ENCODE results near the gene KCNC3. TPM values are rescaled to one million over a fixed set of nuclear protein-coding genes. Genes with fewer than 3 reads are reported as not detected.

KCNC3 gene
- total RNA-seq, 3 donors from 2014 or later (not counting 1 experiment from before 2014, with no cell fraction given) = 0.57 to 3.2 (median 0.68) TPM

DNA sequence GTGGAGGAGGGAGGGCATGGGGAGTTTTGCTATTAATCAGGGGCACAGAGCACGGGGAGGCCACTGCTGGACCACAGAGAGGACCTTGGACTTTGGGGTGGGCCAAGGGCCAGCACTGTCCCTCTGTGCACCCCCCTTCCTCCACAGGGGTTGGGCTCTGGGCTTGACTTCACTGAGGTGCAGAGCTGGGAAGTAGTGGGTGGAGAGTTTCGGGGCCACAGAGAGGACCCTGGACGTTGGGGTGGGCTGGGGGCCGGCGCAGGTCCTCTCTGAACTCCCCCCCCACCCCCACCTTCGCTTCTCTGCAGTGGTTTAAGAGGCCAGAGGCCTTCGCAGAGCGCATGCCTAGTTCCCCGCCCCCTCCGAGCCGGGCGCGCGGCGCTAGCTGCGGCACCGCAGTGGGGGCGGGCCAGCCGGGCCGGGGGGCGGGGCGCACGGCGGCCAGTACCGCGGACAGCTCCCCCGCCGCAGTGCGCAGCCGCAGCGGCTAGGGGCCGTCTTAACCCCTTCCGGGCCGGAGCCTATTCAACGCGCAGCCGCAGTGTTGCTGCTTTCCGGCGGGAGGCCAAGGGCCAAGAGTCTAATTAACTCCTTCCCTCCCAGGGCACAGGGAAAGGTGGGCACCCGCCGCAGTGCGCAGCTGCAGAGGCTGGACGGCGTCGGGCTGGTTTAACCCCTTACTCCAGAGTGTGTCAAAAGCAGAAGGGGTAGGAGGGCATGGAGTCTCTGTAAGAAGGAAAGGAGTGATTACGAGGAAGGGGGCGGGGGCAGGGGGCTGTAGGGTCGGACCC, 3.7 kb downstream of the KCNC3 start:
- Histone ChIP-seq H3K27ac (ENCODE audit: low read length) (no peak overlapping the region), H3K4me1 (ENCODE audit: control insufficient read depth, insufficient read depth, low read length) (peaks cover 36% of the 10 kb centered on the region), H3K36me3 (ENCODE audit: control insufficient read depth, insufficient read depth, low read length) (no peaks in the 10 kb centered on the region), H3K4me3 (ENCODE audit: low read length) (no peak overlapping the region), H3K9me3 (ENCODE audit: control insufficient read depth, insufficient read depth, low read length) (peaks cover 13% of the 10 kb centered on the region), H3K27me3 (ENCODE audit: control insufficient read depth, insufficient read depth, low read length) (peaks cover 39% of the 10 kb centered on the region)
- peaks cover 25 to 39% of the 10 kb centered on the region in 2 donors for H3K4me1 Mint-ChIP-seq
- H3K4me3 Mint-ChIP-seq = no peak overlapping the region
- H3K27me3 Mint-ChIP-seq (ENCODE audit: low read depth in 2 of 2) = peaks cover 29 to 57% of the 10 kb centered on the region in 2 donors
- DNase-seq (peak; percentile 67 to 84), ATAC-seq (peak; percentile 69 to 72 (median 71))
- 2% methylated on average over 47 of the region's 48 CpGs for WGBS (ENCODE audit: insufficient coverage)
- intact Hi-C loops (cut with micrococcal nuclease) = no loop called here
- H3K9me3 Mint-ChIP-seq = peaks cover 3 to 4% of the 10 kb centered on the region in 2 donors
- TF ChIP-seq, protein P1, sequence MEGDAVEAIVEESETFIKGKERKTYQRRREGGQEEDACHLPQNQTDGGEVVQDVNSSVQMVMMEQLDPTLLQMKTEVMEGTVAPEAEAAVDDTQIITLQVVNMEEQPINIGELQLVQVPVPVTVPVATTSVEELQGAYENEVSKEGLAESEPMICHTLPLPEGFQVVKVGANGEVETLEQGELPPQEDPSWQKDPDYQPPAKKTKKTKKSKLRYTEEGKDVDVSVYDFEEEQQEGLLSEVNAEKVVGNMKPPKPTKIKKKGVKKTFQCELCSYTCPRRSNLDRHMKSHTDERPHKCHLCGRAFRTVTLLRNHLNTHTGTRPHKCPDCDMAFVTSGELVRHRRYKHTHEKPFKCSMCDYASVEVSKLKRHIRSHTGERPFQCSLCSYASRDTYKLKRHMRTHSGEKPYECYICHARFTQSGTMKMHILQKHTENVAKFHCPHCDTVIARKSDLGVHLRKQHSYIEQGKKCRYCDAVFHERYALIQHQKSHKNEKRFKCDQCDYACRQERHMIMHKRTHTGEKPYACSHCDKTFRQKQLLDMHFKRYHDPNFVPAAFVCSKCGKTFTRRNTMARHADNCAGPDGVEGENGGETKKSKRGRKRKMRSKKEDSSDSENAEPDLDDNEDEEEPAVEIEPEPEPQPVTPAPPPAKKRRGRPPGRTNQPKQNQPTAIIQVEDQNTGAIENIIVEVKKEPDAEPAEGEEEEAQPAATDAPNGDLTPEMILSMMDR (IDR thresholded peaks at IDR 0.05) = no peak
- H3K36me3 Mint-ChIP-seq = peaks cover 22% of the 10 kb centered on the region
- no peak overlapping the region for H3K27ac Mint-ChIP-seq

DNA sequence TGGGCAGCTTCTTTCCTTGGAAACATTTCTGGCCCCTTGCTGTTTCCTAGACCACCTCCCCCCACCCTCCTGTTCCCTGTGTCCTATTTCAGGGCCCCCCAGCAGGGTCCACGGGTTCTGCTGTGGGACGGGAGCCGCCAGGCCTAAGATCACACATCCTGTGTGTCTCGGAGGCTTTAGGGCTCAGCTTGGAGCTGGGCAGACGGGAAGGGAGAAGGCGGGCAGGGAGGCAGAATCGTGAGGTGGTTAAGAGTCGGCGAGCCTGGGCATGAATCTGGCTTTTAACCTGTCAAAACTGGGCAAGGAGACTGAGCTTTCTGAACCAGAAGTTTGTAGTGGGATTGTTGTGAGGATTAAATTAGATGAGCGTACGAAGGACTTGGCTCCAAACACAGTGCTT, 4.8 kb downstream of the KCNC3 start:
- TF ChIP-seq, protein P1 (IDR thresholded peaks at IDR 0.05) = no peak
- intact Hi-C loops (cut with micrococcal nuclease) = no loop called here
- peaks cover 10% of the 10 kb centered on the region for H3K36me3 Mint-ChIP-seq
- no peak for DNase-seq
- H3K9me3 Mint-ChIP-seq = peaks cover 0 to 3% of the 10 kb centered on the region in 2 donors
- Histone ChIP-seq H3K4me3 (ENCODE audit: low read length) (no peak overlapping the region), H3K36me3 (ENCODE audit: control insufficient read depth, insufficient read depth, low read length) (no peaks in the 10 kb centered on the region), H3K27ac (ENCODE audit: low read length) (no peak overlapping the region), H3K27me3 (ENCODE audit: control insufficient read depth, insufficient read depth, low read length) (peaks cover 28% of the 10 kb centered on the region), H3K4me1 (ENCODE audit: control insufficient read depth, insufficient read depth, low read length) (peaks cover 25% of the 10 kb centered on the region), H3K9me3 (ENCODE audit: control insufficient read depth, insufficient read depth, low read length) (peaks cover 7% of the 10 kb centered on the region)
- peaks cover 13 to 28% of the 10 kb centered on the region in 2 donors for H3K4me1 Mint-ChIP-seq
- no peak for ATAC-seq
- H3K4me3 Mint-ChIP-seq = no peak overlapping the region
- H3K27me3 Mint-ChIP-seq (ENCODE audit: low read depth in 2 of 2) = peaks cover 17 to 47% of the 10 kb centered on the region in 2 donors
- H3K27ac Mint-ChIP-seq = no peak overlapping the region
- WGBS (ENCODE audit: insufficient coverage) = 85% methylated on average over 11 of the region's 11 CpGs

DNA sequence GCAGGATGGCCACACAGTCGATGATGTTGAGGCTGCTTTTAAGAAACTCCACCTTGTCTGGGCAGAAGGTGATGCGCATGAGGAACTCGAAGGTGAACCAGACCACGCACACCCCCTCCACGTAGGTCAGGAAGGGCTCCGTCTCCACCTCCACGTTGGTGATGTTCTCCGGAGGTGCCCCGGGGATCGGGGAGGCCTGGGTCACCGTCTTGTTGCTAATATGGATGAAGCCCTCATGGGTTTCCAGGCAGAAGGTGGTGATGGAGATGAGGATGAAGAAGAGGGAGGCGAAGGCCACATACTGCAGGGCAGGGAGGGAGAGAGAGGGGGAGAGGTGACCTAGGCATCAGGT, 5.4 kb downstream of the KCNC3 start:
- H3K36me3 ChIP-seq (ENCODE audit: control insufficient read depth, insufficient read depth, low read length) = no peaks in the 10 kb centered on the region
- WGBS (ENCODE audit: insufficient coverage) = 94% methylated on average over 12 of the region's 12 CpGs
- no peak overlapping the region for H3K4me3 ChIP-seq (ENCODE audit: low read length)
- H3K27me3 Mint-ChIP-seq (ENCODE audit: low read depth in 2 of 2) = peaks cover 16 to 47% of the 10 kb centered on the region in 2 donors
- ATAC-seq (no peak), DNase-seq (no peak)
- H3K27me3 ChIP-seq (ENCODE audit: control insufficient read depth, insufficient read depth, low read length) = peaks cover 26% of the 10 kb centered on the region
- H3K4me3 Mint-ChIP-seq = no peak overlapping the region
- no peak overlapping the region for H3K27ac ChIP-seq (ENCODE audit: low read length)
- TF ChIP-seq, protein P1 (IDR thresholded peaks at IDR 0.05) = no peak
- H3K9me3 Mint-ChIP-seq = peaks cover 0 to 3% of the 10 kb centered on the region in 2 donors
- intact Hi-C loops (cut with micrococcal nuclease) = no loop called here
- H3K9me3 ChIP-seq (ENCODE audit: control insufficient read depth, insufficient read depth, low read length) = peaks cover 3% of the 10 kb centered on the region
- H3K36me3 Mint-ChIP-seq = peaks cover 10% of the 10 kb centered on the region
- H3K4me1 ChIP-seq (ENCODE audit: control insufficient read depth, insufficient read depth, low read length) = peaks cover 21% of the 10 kb centered on the region
- H3K4me1 Mint-ChIP-seq = peaks cover 13 to 25% of the 10 kb centered on the region in 2 donors
- no peak overlapping the region for H3K27ac Mint-ChIP-seq
